GM12878 (cell line): Measurements from ENCODE around the gene CA10. TPM values are rescaled to one million over a fixed set of nuclear protein-coding genes. Genes with fewer than 3 reads are reported as not detected.

ENCODE experiments used
- ATAC-seq: fragments of 200-7000 bp; cut with Tn5 transposase; 3 replicates; pipeline ENCODE4 v1.9.1; 2020; ENCODE audit warnings: mild to moderate bottlenecking, moderate library complexity
- BruUV-seq: library from RNA; stranded (reverse); fragments of 400-500 nt; replicated peaks from 2 replicates; lab custom pipeline; 2021; lab: Mats Ljungman, UMichigan
- CTCF ChIA-PET: fragments of 300-600 bp; sonication (Branson Sonifier 250); formaldehyde crosslinking; extraction: SDS; loops from one replicate; lab custom pipeline; 2021; ENCODE audit warnings: inconsistent platforms; lab: Yijun Ruan, JAX
- POLR2A ChIA-PET: fragments of 350-600 bp; formaldehyde crosslinking; extraction: SDS; loops from one replicate; lab custom pipeline; 2021; ENCODE audit warnings: inconsistent platforms; lab: Charles Lee
- RAD21 ChIA-PET: fragments of 300-600 bp; sonication (Branson Sonifier 250); formaldehyde crosslinking; loops from one replicate; lab custom pipeline; 2023; ENCODE audit warnings: antibody characterized with exemption; ENCODE audit not compliant: unreplicated experiment; lab: Charles Lee
- SMC1A ChIA-PET: fragments of 300-600 bp; sonication (Branson Sonifier 250); formaldehyde crosslinking; loops from one replicate; lab custom pipeline; 2023; ENCODE audit not compliant: unreplicated experiment, uncharacterized antibody; lab: Charles Lee
- DNase-seq: peaks from one replicate; pipeline ENCODE4 v3.0.0-alpha.2; 2011; ENCODE audit warnings: low read depth, low spot score
- FAIRE-seq: peaks from 3 replicates; lab custom pipeline; 2011; peaks lifted over from hg19 to GRCh38; lab: Jason Lieb, UNC
- H2AFZ ChIP-seq: 2 replicates; pipeline ENCODE4 v1.6.0; 2011; ENCODE audit warnings: low read depth, low read length, control low read depth; ENCODE audit not compliant: control insufficient read depth
- H3K27ac ChIP-seq: 2 replicates; pipeline ENCODE4 v1.5.1; 2011; ENCODE audit warnings: control low read depth; ENCODE audit not compliant: control insufficient read depth, insufficient read depth
- H3K27me3 ChIP-seq, 2 experiments: replicated peaks in 1 of 2; 2 replicates each; pipeline versions ENCODE4 v1.6.0 to v1.6.1; 2011; ENCODE audit warnings: low read length in 1 of 2; ENCODE audit not compliant: control insufficient read depth in 2 of 2, insufficient read depth in 2 of 2
- H3K36me3 ChIP-seq, 2 experiments: 2 replicates each; pipeline ENCODE4 v1.5.1; 2011; ENCODE audit warnings: low read length in 1 of 2; ENCODE audit not compliant: control insufficient read depth in 2 of 2, insufficient read depth in 2 of 2
- H3K4me1 ChIP-seq: 2 replicates; pipeline ENCODE4 v1.6.1; 2011; ENCODE audit warnings: mild to moderate bottlenecking, low read length, moderate library complexity, mixed read lengths; ENCODE audit not compliant: control insufficient read depth, insufficient read depth
- H3K4me2 ChIP-seq: 2 replicates; pipeline ENCODE4 v1.6.0; 2011; ENCODE audit warnings: control low read depth; ENCODE audit not compliant: control insufficient read depth, insufficient read depth
- H3K4me3 ChIP-seq: fragments of 200-600 bp; sonication (generic); 2 replicates; pipeline ENCODE4 v1.5.1; 2016
- H3K79me2 ChIP-seq: 2 replicates; pipeline ENCODE4 v1.6.0; 2011; ENCODE audit warnings: low read length; ENCODE audit not compliant: control insufficient read depth, insufficient read depth
- H3K9ac ChIP-seq: 2 replicates; pipeline ENCODE4 v1.8.0; 2011; ENCODE audit warnings: low read length, control low read depth, mixed read lengths; ENCODE audit not compliant: control insufficient read depth, insufficient read depth
- H3K9me3 ChIP-seq: replicated peaks from 3 replicates; pipeline ENCODE4 v1.5.1; 2011; ENCODE audit warnings: mild to moderate bottlenecking, low read length; ENCODE audit not compliant: control insufficient read depth, insufficient read depth
- H4K20me1 ChIP-seq: 2 replicates; pipeline ENCODE4 v1.6.0; 2011; ENCODE audit not compliant: control insufficient read depth, insufficient read depth
- BRCA1 ChIP-seq: IDR thresholded peaks from 2 replicates; pipeline ENCODE4 v1.6.1; 2011; ENCODE audit warnings: low read depth, low read length, improper control_type of control experiment
- HCFC1 ChIP-seq: fragments of 150-350 bp; IDR thresholded peaks from 2 replicates; pipeline ENCODE4 v1.6.1; 2014; ENCODE audit warnings: low read length
- MTA3 ChIP-seq: IDR thresholded peaks from 2 replicates; pipeline ENCODE4 v1.6.1; 2012; ENCODE audit warnings: low read length, inconsistent platforms, borderline replicate concordance
- NR2C1 ChIP-seq: fragments of 450-650 bp; IDR thresholded peaks from 2 replicates; pipeline ENCODE4 v1.6.1; 2017; ENCODE audit warnings: antibody characterized with exemption, mild to moderate bottlenecking, moderate library complexity
- POLR2A ChIP-seq: IDR thresholded peaks from 2 replicates; pipeline ENCODE4 v1.6.1; 2011; ENCODE audit warnings: low read depth, mild to moderate bottlenecking, low read length
- POU2F2 ChIP-seq: IDR thresholded peaks from 3 replicates; pipeline ENCODE4 v1.6.1; 2011; ENCODE audit warnings: low read depth, mild to moderate bottlenecking, low read length, borderline replicate concordance
- SMARCA5 ChIP-seq: fragments of 450-650 bp; IDR thresholded peaks from 2 replicates; pipeline ENCODE4 v1.6.1; 2017; ENCODE audit warnings: mild to moderate bottlenecking
- SREBF2 ChIP-seq: IDR thresholded peaks from 2 replicates; pipeline ENCODE4 v1.6.1; 2012; ENCODE audit warnings: mild to moderate bottlenecking, low read length
- SUZ12 ChIP-seq: fragments of 200-600 bp; sonication (generic); IDR thresholded peaks from one replicate; pipeline ENCODE4 v1.6.1; 2018; ENCODE audit warnings: antibody characterized with exemption, mild to moderate bottlenecking; ENCODE audit not compliant: unreplicated experiment
- TAF1 ChIP-seq: IDR thresholded peaks from 2 replicates; pipeline ENCODE4 v1.6.1; 2011; ENCODE audit warnings: mild to moderate bottlenecking, low read depth, low read length, borderline replicate concordance
- ZNF622 ChIP-seq: fragments of 450-650 bp; IDR thresholded peaks from 2 replicates; pipeline ENCODE4 v1.6.1; 2017; ENCODE audit warnings: mild to moderate bottlenecking, inconsistent platforms
- WGBS: methylation state at CpG from one replicate; pipeline ENCODE4 v1.1.6; 2016; ENCODE audit warnings: low lambda C conversion rate; ENCODE audit not compliant: insufficient replicate concordance, insufficient coverage; ENCODE audit errors: missing lambda C conversion rate; 5-methylcytosine and 5-hydroxymethylcytosine counted together
- in situ Hi-C: fragments of 300-500 bp; cut with MboI; formaldehyde crosslinking; loops from 9 replicates; pipeline ENCODE4 v1.14.3; 2018; ENCODE audit warnings: mixed read lengths
- intact Hi-C: fragments of 100-400 bp; cut with micrococcal nuclease; formaldehyde crosslinking; loops from one replicate; pipeline ENCODE4 v1.14.2; 2022; ENCODE audit not compliant: unreplicated experiment
- polyA plus RNA-seq, 11 experiments: library from polyadenylated mRNA; depleted of rRNA in 4 of 11; unstranded in 6 of 11; stranded (reverse) in 5 of 11; fragments of >200 nt; fragmentation: Nextera tagmentation in 4 of 11; fragmentation: Illumina TruSeq in 1 of 11; extraction: Ambion mirVana in 4 of 11; extraction: Trizol in 1 of 11; gene quantifications; 1 replicate in 1 of 11; 2 replicates in 10 of 11; pipeline versions ENCODE4 v1.2.1 to v1.2.3, GENCODE V29; 2011 to 2016; ENCODE audit warnings: inconsistent platforms in 2 of 11, missing spikeins in 2 of 11, low read depth in 1 of 11
- total RNA-seq, 4 experiments: library from RNA; depleted of rRNA in 3 of 4; stranded (reverse); fragments of >200 nt in 3 of 4; fragmentation: Illumina TruSeq in 1 of 4; extraction: Trizol in 1 of 4; gene quantifications; 2 replicates each; pipeline versions ENCODE4 v1.2.1 to v1.2.3, GENCODE V29; 2013 to 2021
- TF ChIP-seq, protein P1 (sequence below): fragments of 450-650 bp; IDR thresholded peaks from 2 replicates; pipeline ENCODE4 v1.6.1; 2017; ENCODE audit warnings: borderline replicate concordance
- TF ChIP-seq, protein P2 (sequence below): IDR thresholded peaks from 2 replicates; pipeline ENCODE4 v1.6.1; 2011; ENCODE audit warnings: low read depth, low read length, improper control_type of control experiment, borderline replicate concordance
- TF ChIP-seq, protein P3 (sequence below): fragments of 450-650 bp; IDR thresholded peaks from 2 replicates; pipeline ENCODE4 v1.6.1; 2017; ENCODE audit warnings: antibody characterized with exemption, mild to moderate bottlenecking, moderate library complexity

CA10 gene
- total and polyA plus RNA-seq, 10 of the 15 experiments (the other 5 are each of a cell fraction or from before 2014, with no cell fraction given): not detected

DNA sequence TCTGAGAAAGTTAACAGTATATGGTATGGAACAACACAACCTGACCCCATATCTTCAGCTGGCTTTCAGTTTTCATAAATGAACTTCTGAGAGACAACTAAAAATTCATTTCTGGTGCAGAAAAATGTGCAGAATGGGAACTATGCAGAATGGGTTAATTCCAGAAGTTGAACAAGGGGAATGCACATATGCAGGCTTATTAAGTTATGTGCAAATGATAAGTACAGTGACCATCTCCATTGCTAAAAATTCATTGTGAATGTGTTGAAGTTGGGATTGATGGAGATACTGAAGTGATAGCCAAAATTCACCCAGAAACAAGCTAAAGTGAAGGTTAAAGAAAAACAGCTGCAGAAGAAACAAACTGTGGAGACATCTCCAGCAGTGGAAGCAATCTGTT is 315.8 kb downstream of the CA10 start:
- no peak overlapping the region for H3K27ac ChIP-seq
- POLR2A ChIA-PET: no interaction called here
- FAIRE-seq (no peak), ATAC-seq (no peak)
- H3K4me3 ChIP-seq: no peak overlapping the region
- RAD21 ChIA-PET: no interaction called here
- H3K4me1 ChIP-seq: no peaks in the 10 kb centered on the region
- no peak overlapping the region for H3K9ac ChIP-seq
- no peaks in the 10 kb centered on the region for H4K20me1 ChIP-seq
- no peaks in the 10 kb centered on the region for H3K36me3 ChIP-seq
- no peaks in the 10 kb centered on the region for H3K79me2 ChIP-seq
- no peaks in the 10 kb centered on the region for H3K27me3 ChIP-seq
- H3K9me3 ChIP-seq: no peaks in the 10 kb centered on the region
- TF ChIP-seq SMARCA5: no peak
- TF ChIP-seq SUZ12: no peak
- TF ChIP-seq BRCA1: no peak
- TF ChIP-seq TAF1: no peak
- TF ChIP-seq ZNF622: no peak
- TF ChIP-seq, all 136 proteins: peak for 0
- ChIA-PET CTCF (no interaction called here), SMC1A (no interaction called here)
- intact Hi-C loops: no loop called here
- in situ Hi-C loops: no loop called here
- no peak for DNase-seq
- BruUV-seq: no TSS peak
- H3K4me2 ChIP-seq: no peak overlapping the region
- H2AFZ ChIP-seq: no peak overlapping the region

DNA sequence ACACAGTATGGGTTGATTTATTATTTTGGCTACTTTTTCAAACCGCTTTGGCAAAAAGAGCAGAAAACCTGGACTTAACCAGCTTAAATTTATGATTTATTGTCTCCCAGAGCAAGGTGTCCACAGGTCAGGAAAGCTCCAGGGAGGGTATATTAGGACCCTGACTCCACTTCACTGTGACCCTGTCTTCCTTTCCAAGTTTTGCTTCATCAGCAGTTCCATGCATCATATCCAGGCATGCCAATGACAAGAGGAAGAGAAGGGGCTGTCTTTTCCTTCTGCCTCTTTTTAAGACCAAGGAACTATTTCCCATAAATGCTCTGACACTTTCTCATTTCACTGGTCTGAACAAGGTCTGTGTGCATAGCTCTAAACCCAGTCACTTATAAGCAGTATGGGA is 316.8 kb downstream of the CA10 start:
- ChIA-PET SMC1A (no interaction called here), RAD21 (no interaction called here), POLR2A (no interaction called here), CTCF (no interaction called here)
- Histone ChIP-seq H3K4me2 (no peak overlapping the region), H3K27me3 (no peaks in the 10 kb centered on the region), H4K20me1 (no peaks in the 10 kb centered on the region), H3K9ac (no peak overlapping the region), H3K9me3 (no peaks in the 10 kb centered on the region), H3K4me3 (no peak overlapping the region), H3K36me3 (no peaks in the 10 kb centered on the region), H3K27ac (no peak overlapping the region), H2AFZ (no peak overlapping the region), H3K4me1 (no peaks in the 10 kb centered on the region), H3K79me2 (no peaks in the 10 kb centered on the region)
- WGBS: 0% methylated on average over 1 of the region's 1 CpG
- ATAC-seq (no peak), FAIRE-seq (no peak), DNase-seq (no peak)
- intact Hi-C loops (no loop called here), in situ Hi-C loops (no loop called here)
- BruUV-seq: no TSS peak
- no peak for TF ChIP-seq HCFC1
- no peak for TF ChIP-seq MTA3
- TF ChIP-seq POU2F2: no peak
- TF ChIP-seq, protein P1, sequence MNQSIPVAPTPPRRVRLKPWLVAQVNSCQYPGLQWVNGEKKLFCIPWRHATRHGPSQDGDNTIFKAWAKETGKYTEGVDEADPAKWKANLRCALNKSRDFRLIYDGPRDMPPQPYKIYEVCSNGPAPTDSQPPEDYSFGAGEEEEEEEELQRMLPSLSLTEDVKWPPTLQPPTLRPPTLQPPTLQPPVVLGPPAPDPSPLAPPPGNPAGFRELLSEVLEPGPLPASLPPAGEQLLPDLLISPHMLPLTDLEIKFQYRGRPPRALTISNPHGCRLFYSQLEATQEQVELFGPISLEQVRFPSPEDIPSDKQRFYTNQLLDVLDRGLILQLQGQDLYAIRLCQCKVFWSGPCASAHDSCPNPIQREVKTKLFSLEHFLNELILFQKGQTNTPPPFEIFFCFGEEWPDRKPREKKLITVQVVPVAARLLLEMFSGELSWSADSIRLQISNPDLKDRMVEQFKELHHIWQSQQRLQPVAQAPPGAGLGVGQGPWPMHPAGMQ: no peak
- TF ChIP-seq, protein P2, sequence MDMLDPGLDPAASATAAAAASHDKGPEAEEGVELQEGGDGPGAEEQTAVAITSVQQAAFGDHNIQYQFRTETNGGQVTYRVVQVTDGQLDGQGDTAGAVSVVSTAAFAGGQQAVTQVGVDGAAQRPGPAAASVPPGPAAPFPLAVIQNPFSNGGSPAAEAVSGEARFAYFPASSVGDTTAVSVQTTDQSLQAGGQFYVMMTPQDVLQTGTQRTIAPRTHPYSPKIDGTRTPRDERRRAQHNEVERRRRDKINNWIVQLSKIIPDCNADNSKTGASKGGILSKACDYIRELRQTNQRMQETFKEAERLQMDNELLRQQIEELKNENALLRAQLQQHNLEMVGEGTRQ: no peak
- TF ChIP-seq SREBF2: no peak
- TF ChIP-seq POLR2A: no peak
- TF ChIP-seq, protein P3, sequence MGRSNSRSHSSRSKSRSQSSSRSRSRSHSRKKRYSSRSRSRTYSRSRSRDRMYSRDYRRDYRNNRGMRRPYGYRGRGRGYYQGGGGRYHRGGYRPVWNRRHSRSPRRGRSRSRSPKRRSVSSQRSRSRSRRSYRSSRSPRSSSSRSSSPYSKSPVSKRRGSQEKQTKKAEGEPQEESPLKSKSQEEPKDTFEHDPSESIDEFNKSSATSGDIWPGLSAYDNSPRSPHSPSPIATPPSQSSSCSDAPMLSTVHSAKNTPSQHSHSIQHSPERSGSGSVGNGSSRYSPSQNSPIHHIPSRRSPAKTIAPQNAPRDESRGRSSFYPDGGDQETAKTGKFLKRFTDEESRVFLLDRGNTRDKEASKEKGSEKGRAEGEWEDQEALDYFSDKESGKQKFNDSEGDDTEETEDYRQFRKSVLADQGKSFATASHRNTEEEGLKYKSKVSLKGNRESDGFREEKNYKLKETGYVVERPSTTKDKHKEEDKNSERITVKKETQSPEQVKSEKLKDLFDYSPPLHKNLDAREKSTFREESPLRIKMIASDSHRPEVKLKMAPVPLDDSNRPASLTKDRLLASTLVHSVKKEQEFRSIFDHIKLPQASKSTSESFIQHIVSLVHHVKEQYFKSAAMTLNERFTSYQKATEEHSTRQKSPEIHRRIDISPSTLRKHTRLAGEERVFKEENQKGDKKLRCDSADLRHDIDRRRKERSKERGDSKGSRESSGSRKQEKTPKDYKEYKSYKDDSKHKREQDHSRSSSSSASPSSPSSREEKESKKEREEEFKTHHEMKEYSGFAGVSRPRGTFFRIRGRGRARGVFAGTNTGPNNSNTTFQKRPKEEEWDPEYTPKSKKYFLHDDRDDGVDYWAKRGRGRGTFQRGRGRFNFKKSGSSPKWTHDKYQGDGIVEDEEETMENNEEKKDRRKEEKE: no peak
- no peak for TF ChIP-seq NR2C1
